ENCODE measurements around the gene SUN5.

DNA sequence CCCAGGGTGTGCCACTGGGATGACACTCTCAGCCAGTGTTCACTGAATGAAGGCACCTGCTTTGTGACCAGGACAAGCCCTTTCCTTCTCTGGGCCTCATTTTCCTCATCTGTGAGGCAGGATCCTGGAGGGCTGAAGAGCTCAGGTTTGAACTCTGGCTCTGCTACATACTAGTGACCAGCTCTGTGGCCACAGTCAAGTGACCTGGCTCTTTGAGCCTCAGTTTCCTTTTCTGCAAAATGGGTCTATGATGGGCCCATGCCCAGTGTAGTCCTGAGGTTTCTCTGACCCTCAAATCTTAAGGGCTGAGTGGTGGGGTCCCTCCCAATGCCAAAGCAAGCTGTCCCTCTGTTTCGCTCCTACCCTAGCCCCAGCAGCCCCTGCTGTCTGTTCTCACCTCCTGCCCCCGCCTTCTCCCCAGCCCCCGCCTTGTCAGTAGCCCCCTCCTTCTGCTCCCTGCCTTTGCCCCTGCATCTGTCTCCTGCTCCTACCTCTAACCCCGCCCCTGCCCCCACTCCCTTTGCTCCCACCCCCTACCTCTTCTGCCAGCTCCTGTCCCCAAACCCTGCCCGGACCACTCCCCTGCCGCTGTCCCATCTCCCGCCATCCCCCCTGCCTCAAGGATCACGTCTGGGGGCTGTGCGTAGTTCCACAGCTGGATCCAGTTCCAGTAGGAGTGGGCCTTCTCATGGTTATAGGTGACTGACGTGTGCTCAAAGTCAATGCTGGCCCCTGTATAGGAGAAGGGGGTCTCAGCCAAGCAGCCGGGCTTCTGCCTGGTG lies 17.0 kb downstream of the SUN5 start:
- TF ChIP-seq, protein P1, sequence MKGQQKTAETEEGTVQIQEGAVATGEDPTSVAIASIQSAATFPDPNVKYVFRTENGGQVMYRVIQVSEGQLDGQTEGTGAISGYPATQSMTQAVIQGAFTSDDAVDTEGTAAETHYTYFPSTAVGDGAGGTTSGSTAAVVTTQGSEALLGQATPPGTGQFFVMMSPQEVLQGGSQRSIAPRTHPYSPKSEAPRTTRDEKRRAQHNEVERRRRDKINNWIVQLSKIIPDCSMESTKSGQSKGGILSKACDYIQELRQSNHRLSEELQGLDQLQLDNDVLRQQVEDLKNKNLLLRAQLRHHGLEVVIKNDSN (IDR thresholded peaks at IDR 0.05): no peak
- TF ChIP-seq TAF1 (IDR thresholded peaks at IDR 0.05; ENCODE audit: low read depth): no peak
- TF ChIP-seq, protein P2, sequence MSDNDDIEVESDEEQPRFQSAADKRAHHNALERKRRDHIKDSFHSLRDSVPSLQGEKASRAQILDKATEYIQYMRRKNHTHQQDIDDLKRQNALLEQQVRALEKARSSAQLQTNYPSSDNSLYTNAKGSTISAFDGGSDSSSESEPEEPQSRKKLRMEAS (IDR thresholded peaks at IDR 0.05): no peak
- TF ChIP-seq YY1 (IDR thresholded peaks at IDR 0.05; ENCODE audit: low read depth): no peak

Data from Ishikawa (cell line).